ENCODE data around the gene KRTAP10-5.

Gene KRTAP10-5

GRCh38 chr21:44549525-44550211 lies 30.7 kb downstream of the KRTAP10-5 start:
- no peak for DNase-seq (ENCODE audit: low read depth in 2 of 2)

GRCh38 chr21:44548922-44549321 lies 31.5 kb downstream of the KRTAP10-5 start:
- DNase-seq (ENCODE audit: low read depth in 2 of 2), result no peak

- no peak for DNase-seq (ENCODE audit: low read depth in 2 of 2)
Measured at GRCh38 chr21:44548381-44548780, 32.0 kb downstream of the KRTAP10-5 start.

GRCh38 chr21:44547656-44548331 lies 32.6 kb downstream of the KRTAP10-5 start:
- DNase-seq (ENCODE audit: low read depth in 2 of 2), result no peak

- no peak for DNase-seq (ENCODE audit: low read depth in 2 of 2)
Measured at GRCh38 chr21:44544566-44544965, 35.8 kb downstream of the KRTAP10-5 start.

- DNase-seq (ENCODE audit: low read depth in 2 of 2), result no peak
Measured at GRCh38 chr21:44542716-44543115, 37.7 kb downstream of the KRTAP10-5 start.

- DNase-seq (ENCODE audit: low read depth in 2 of 2), result no peak
Measured at GRCh38 chr21:44540741-44541288, 39.6 kb downstream of the KRTAP10-5 start.

GRCh38 chr21:44539991-44540666 lies 40.3 kb downstream of the KRTAP10-5 start, which contains the start of gene KRTAP10-1:
TSS of gene KRTAP10-1 (minus strand) at chr21:44540195. CDS start at chr21:44540150, 45 bp downstream.
- DNase-seq (ENCODE audit: low read depth in 2 of 2), result no peak

GRCh38 chr21:44539046-44539445 lies 41.4 kb downstream of the KRTAP10-5 start:
- no peak for DNase-seq (ENCODE audit: low read depth in 2 of 2)

GRCh38 chr21:44537930-44538911 lies 42.2 kb downstream of the KRTAP10-5 start:
- no peak for DNase-seq (ENCODE audit: low read depth in 2 of 2)

- DNase-seq (ENCODE audit: low read depth in 2 of 2), result no peak
Measured at GRCh38 chr21:44535963-44536362, 44.4 kb downstream of the KRTAP10-5 start.

GRCh38 chr21:44534688-44535087 lies 45.7 kb downstream of the KRTAP10-5 start:
- no peak for DNase-seq (ENCODE audit: low read depth in 2 of 2)

GRCh38 chr21:44533891-44534627 lies 46.3 kb downstream of the KRTAP10-5 start:
- DNase-seq (ENCODE audit: low read depth in 2 of 2), result no peak

- DNase-seq (ENCODE audit: low read depth in 2 of 2), result no peak
Measured at GRCh38 chr21:44533121-44533890, 47.1 kb downstream of the KRTAP10-5 start.

GRCh38 chr21:44532712-44533111 lies 47.7 kb downstream of the KRTAP10-5 start:
- DNase-seq (ENCODE audit: low read depth in 2 of 2), result no peak

GRCh38 chr21:44531606-44532564 lies 48.5 kb downstream of the KRTAP10-5 start:
- DNase-seq (ENCODE audit: low read depth in 2 of 2), result no peak

- no peak for DNase-seq (ENCODE audit: low read depth in 2 of 2)
Measured at GRCh38 chr21:44530903-44531605, 49.4 kb downstream of the KRTAP10-5 start.
